GM10248 (cell line): ENCODE measurements around the gene RALGAPA2.

Experiments used
- CTCF ChIA-PET: fragments of 300-600 bp; sonication (Branson Sonifier 250); formaldehyde crosslinking; extraction: SDS; loops from one replicate; lab custom pipeline; 2021; ENCODE audit warnings: antibody characterized with exemption; lab: Yijun Ruan, JAX
- POLR2A ChIA-PET: fragments of 350-650 bp; sonication (Branson Sonifier 250); formaldehyde crosslinking; extraction: SDS; loops from one replicate; lab custom pipeline; 2020; ENCODE audit warnings: antibody characterized with exemption; lab: Yijun Ruan, JAX
- DNase-seq: peaks from one replicate; pipeline ENCODE4 v3.0.0; 2012; ENCODE audit errors: extremely low spot score
- TF ChIP-seq, protein P1 (sequence below): IDR thresholded peaks from 2 replicates; pipeline ENCODE4 v1.5.1; 2012; ENCODE audit warnings: mild to moderate bottlenecking, low read depth; ENCODE audit errors: extremely low read depth, missing control alignments, control extremely low read depth

RALGAPA2 gene

GRCh38 chr20:20691477-20692235 lies 20.8 kb downstream of the RALGAPA2 start:
- POLR2A ChIA-PET = no interaction called here
- CTCF ChIA-PET = interaction anchor here (1.5 to 1.6 kb wide), 2 partner anchors 22 to 36 kb away, joined by 3 to 7 read pairs; no protein-coding TSS in a partner anchor
- TF ChIP-seq, protein P1, sequence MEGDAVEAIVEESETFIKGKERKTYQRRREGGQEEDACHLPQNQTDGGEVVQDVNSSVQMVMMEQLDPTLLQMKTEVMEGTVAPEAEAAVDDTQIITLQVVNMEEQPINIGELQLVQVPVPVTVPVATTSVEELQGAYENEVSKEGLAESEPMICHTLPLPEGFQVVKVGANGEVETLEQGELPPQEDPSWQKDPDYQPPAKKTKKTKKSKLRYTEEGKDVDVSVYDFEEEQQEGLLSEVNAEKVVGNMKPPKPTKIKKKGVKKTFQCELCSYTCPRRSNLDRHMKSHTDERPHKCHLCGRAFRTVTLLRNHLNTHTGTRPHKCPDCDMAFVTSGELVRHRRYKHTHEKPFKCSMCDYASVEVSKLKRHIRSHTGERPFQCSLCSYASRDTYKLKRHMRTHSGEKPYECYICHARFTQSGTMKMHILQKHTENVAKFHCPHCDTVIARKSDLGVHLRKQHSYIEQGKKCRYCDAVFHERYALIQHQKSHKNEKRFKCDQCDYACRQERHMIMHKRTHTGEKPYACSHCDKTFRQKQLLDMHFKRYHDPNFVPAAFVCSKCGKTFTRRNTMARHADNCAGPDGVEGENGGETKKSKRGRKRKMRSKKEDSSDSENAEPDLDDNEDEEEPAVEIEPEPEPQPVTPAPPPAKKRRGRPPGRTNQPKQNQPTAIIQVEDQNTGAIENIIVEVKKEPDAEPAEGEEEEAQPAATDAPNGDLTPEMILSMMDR = no peak
- DNase-seq = no peak

DNA sequence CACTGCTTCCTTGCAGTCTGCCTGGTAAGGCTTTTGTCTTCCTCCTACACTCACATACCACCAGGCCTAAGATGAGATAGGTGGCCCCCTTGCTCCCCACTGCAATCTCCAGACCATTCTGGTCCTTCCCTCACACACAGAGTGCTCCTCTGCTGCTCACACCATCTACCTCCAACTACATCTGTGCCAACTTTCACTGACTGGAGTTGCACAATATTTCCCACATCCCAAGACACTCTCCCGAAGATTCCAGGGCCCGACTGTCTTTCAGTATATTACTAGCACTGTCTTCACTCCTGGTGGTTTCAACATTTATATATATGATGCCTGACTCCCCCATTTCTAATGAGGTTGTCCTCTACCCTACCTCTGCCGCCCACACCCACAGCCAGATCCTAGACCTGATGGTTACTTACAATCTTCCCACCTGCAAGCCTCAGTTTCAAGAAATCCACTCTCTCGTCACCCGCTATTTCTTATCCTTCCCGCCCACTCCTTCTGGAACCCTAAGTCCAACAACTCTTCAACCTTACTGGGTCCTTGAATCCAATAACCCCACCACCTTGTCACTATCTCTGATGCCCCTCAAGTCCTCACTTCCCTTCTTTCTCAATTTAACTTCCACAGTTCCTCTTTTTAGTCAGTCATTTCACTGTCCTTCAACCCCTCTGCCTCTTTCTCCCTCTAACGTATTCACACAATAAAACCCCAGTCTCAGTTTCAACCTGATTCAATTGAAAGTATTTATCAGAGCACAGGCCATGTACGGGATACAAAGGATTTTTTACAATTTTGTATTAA lies 21.6 kb downstream of the RALGAPA2 start:
- TF ChIP-seq, protein P1 = no peak
- CTCF ChIA-PET = interaction anchor here (1.3 kb wide), 1 partner anchor 37 kb away, joined by 3 read pairs; no protein-coding TSS in a partner anchor
- POLR2A ChIA-PET = interaction anchor here (0.5 to 0.7 kb wide), 2 partner anchors 20 to 91 kb away, joined by 3 to 4 read pairs; no protein-coding TSS in a partner anchor
- DNase-seq = peak; percentile 44

GRCh38 chr20:20687319-20687718 lies 25.1 kb downstream of the RALGAPA2 start:
- ChIA-PET CTCF (interaction anchor here (1.0 to 1.8 kb wide), 5 partner anchors 11 to 138 kb away, joined by 3 to 4 read pairs (median 3); no protein-coding TSS in a partner anchor), POLR2A (no interaction called here)
- TF ChIP-seq, protein P1 = no peak
- no peak for DNase-seq

DNA sequence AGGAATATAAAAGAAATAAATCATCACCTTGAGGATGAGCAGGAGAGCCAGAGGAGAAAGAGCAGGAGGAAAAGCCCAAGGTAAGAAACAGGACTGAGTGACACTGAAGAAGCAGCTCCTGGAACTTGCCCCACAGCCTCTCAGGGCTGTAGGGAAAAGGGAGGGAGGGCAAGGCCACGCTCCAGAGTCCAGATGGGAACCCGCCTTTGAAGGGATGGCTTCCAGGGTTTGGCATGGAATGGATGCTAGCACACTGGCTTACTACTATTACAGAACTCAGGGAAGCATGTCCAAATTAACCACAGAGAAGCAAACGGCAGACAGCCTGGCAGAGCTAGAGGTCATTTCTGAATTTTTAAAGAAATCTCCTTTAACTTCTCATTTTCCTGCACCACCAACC lies 26.8 kb downstream of the RALGAPA2 start:
- DNase-seq = no peak
- TF ChIP-seq, protein P1 = no peak
- CTCF ChIA-PET = interaction anchor here (0.9 to 2.0 kb wide), 5 partner anchors 10 to 53 kb away, joined by 3 to 7 read pairs (median 3); no protein-coding TSS in a partner anchor
- POLR2A ChIA-PET = no interaction called here

GRCh38 chr20:20683481-20684321 lies 28.7 kb downstream of the RALGAPA2 start:
- ChIA-PET CTCF (no interaction called here), POLR2A (no interaction called here)
- DNase-seq = no peak
- TF ChIP-seq, protein P1 = no peak
